Panc1 (cell line): ENCODE measurements around the gene MEIS2. TPM values are rescaled to one million over a fixed set of nuclear protein-coding genes. Genes with fewer than 3 reads are reported as not detected.
A peak's percentile ranks its signal among the peaks of the same experiment; 100 is the strongest.

Source experiments
- ATAC-seq: fragments of 200-7000 bp; cut with Tn5 transposase; 2 replicates; pipeline ENCODE4 v1.9.1; 2020; ENCODE audit warnings: mild to moderate bottlenecking, moderate library complexity
- BruUV-seq: library from RNA; stranded (reverse); fragments of 400-500 nt; replicated peaks from 2 replicates; lab custom pipeline; 2021; lab: Mats Ljungman, UMichigan
- CTCF ChIA-PET: fragments of 300-600 bp; sonication (Branson Sonifier 250); formaldehyde crosslinking; loops from one replicate; lab custom pipeline; 2022; ENCODE audit warnings: antibody characterized with exemption; lab: Charles Lee
- POLR2A ChIA-PET: fragments of 300-600 bp; sonication (Branson Sonifier 250); formaldehyde crosslinking; loops from one replicate; lab custom pipeline; 2022; ENCODE audit warnings: antibody characterized with exemption; lab: Charles Lee
- DNase-seq: peaks from one replicate; pipeline ENCODE4 v3.0.0-alpha.2; 2010; ENCODE audit warnings: low read depth, low spot score
- H3K27ac ChIP-seq: 2 replicates; pipeline ENCODE4 v1.5.1; 2011; ENCODE audit warnings: mild to moderate bottlenecking, low read length, inconsistent platforms
- H3K27me3 ChIP-seq: fragments of 200-500 bp; sonication (Bioruptor generic); 2 replicates; pipeline ENCODE4 v1.6.0; 2014; ENCODE audit warnings: low read length, inconsistent platforms; ENCODE audit not compliant: control insufficient read depth, insufficient read depth
- H3K36me3 ChIP-seq: fragments of 200-500 bp; sonication (Bioruptor generic); 2 replicates; pipeline ENCODE4 v1.5.1; 2014; ENCODE audit warnings: inconsistent platforms, mild to moderate bottlenecking, low read length, moderate library complexity; ENCODE audit not compliant: control insufficient read depth, insufficient read depth
- H3K4me1 ChIP-seq: 2 replicates; pipeline ENCODE4 v1.5.1; 2011; ENCODE audit warnings: inconsistent platforms, mild to moderate bottlenecking, low read length, moderate library complexity; ENCODE audit not compliant: control insufficient read depth, insufficient read depth
- H3K4me3 ChIP-seq, 2 experiments: 2 replicates each; pipeline ENCODE4 v1.5.1; 2011 to 2012; ENCODE audit warnings: low read depth in 2 of 2, low read length in 2 of 2, mild to moderate bottlenecking in 2 of 2, inconsistent platforms in 1 of 2, moderate library complexity in 1 of 2
- H3K9me3 ChIP-seq: fragments of 200-500 bp; sonication (Bioruptor generic); 2 replicates; pipeline ENCODE4 v1.5.1; 2014; ENCODE audit warnings: low read depth, mild to moderate bottlenecking, inconsistent platforms, low read length, moderate library complexity; ENCODE audit not compliant: control insufficient read depth, insufficient read depth
- CTCF ChIP-seq: fragments of 450-650 bp; IDR thresholded peaks from 2 replicates; pipeline ENCODE4 v1.5.1; 2017; ENCODE audit warnings: mild to moderate bottlenecking
- POLR2AphosphoS5 ChIP-seq: IDR thresholded peaks from 2 replicates; pipeline ENCODE4 v1.6.1; 2012; ENCODE audit warnings: mild to moderate bottlenecking, low read depth, low read length, moderate library complexity
- SIN3A ChIP-seq: IDR thresholded peaks from 2 replicates; pipeline ENCODE4 v1.6.1; 2012; ENCODE audit warnings: low read depth, mild to moderate bottlenecking, low read length, moderate library complexity, borderline replicate concordance; ENCODE audit not compliant: insufficient read depth
- TCF7L2 ChIP-seq: IDR thresholded peaks from 2 replicates; pipeline ENCODE4 v1.6.1; 2011; ENCODE audit warnings: mild to moderate bottlenecking, low read depth, low read length, inconsistent platforms
- in situ Hi-C: cut with HindIII; loops from 2 replicates; pipeline ENCODE4 v1.10.0; 2016; ENCODE audit warnings: low sequenced_read_pairs, low pct_unique_long_range_greater_than_20kb
- intact Hi-C: fragments of 100-400 bp; cut with micrococcal nuclease; formaldehyde crosslinking; loops from one replicate; pipeline ENCODE4 v1.10.0; 2022; ENCODE audit not compliant: unreplicated experiment
- total RNA-seq: library from RNA; stranded (reverse); gene quantifications from one replicate; pipeline ENCODE4 v1.2.1, GENCODE V29; 2021; ENCODE audit not compliant: unreplicated experiment
- TF ChIP-seq, protein P1 (sequence below), 2 experiments: IDR thresholded peaks; 2 replicates each; pipeline ENCODE4 v1.6.1; 2011 to 2012; ENCODE audit warnings: low read depth in 2 of 2, control low read depth in 1 of 2, low read length in 1 of 2, mild to moderate bottlenecking in 1 of 2, moderate library complexity in 1 of 2; ENCODE audit not compliant: insufficient read depth in 1 of 2

The MEIS2 gene
- total RNA-seq, 1 experiment from 2014 or later = 9.3 TPM

DNA sequence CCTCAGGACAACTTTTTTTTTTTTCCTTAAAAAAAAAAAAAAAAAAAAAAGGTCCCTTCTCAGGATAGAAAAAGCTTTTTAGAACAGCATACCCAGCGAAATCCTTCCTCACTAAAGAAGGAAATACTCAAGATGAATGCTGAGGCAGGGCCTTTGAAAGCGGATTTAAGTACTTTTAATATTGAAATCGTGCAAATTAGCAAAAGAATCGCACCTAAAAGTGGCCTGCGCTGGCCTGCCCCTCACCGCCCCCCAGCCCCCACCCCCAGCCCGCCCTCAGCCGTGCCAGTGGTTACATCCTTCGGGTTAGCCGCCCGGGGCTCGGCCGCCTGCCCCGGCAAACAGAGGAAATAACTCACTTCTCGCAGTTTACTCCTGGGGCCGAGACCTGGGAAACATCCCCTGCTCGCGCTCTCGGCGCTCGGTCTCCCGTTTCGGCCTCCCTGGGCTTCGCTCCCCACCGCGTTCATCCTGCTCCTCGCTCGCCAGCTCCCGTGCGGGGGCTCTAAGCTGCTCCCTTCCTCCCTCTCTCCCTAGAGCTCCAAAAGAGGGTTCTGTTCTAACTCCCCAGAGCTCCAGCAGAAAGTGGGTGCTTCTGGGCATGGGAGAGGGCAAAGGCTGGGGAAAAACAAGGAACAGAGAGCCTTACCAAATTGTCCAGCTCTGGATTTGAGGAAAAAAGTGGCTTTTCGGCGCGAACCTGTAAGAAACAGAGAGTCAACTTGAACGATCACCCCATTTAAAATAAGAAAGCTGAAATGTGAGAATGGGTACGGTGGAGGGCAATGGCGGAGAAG lies 5.2 kb downstream of the MEIS2 start:
- no peaks in the 10 kb centered on the region for H3K27me3 ChIP-seq
- no peak overlapping the region; the same call in 1 of the 2 replicates for H3K27ac ChIP-seq
- CTCF ChIA-PET = no interaction called here
- no peaks in the 10 kb centered on the region; the same call in 1 of the 2 replicates for H3K36me3 ChIP-seq
- H3K4me3 ChIP-seq = peak overlapping the region in 1 of 2 experiments; percentile 66; a peak in 1 of 4 replicates
- POLR2A ChIA-PET = no interaction called here
- H3K4me1 ChIP-seq = peaks cover 24% of the 10 kb centered on the region
- TF ChIP-seq CTCF = no peak
- TF ChIP-seq, protein P1, sequence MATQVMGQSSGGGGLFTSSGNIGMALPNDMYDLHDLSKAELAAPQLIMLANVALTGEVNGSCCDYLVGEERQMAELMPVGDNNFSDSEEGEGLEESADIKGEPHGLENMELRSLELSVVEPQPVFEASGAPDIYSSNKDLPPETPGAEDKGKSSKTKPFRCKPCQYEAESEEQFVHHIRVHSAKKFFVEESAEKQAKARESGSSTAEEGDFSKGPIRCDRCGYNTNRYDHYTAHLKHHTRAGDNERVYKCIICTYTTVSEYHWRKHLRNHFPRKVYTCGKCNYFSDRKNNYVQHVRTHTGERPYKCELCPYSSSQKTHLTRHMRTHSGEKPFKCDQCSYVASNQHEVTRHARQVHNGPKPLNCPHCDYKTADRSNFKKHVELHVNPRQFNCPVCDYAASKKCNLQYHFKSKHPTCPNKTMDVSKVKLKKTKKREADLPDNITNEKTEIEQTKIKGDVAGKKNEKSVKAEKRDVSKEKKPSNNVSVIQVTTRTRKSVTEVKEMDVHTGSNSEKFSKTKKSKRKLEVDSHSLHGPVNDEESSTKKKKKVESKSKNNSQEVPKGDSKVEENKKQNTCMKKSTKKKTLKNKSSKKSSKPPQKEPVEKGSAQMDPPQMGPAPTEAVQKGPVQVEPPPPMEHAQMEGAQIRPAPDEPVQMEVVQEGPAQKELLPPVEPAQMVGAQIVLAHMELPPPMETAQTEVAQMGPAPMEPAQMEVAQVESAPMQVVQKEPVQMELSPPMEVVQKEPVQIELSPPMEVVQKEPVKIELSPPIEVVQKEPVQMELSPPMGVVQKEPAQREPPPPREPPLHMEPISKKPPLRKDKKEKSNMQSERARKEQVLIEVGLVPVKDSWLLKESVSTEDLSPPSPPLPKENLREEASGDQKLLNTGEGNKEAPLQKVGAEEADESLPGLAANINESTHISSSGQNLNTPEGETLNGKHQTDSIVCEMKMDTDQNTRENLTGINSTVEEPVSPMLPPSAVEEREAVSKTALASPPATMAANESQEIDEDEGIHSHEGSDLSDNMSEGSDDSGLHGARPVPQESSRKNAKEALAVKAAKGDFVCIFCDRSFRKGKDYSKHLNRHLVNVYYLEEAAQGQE (IDR thresholded peaks at IDR 0.05; ENCODE audit: insufficient read depth in 1 of 2, low read depth in 2 of 2, low read length in 1 of 2) = no peak
- TF ChIP-seq TCF7L2 = no peak
- no peak for TF ChIP-seq POLR2AphosphoS5
- TF ChIP-seq SIN3A = no peak
- in situ Hi-C loops = no loop called here
- no peak for DNase-seq
- ATAC-seq = no peak
- H3K9me3 ChIP-seq = no peaks in the 10 kb centered on the region
- intact Hi-C loops = no loop called here
- no TSS peak for BruUV-seq

GRCh38 chr15:37094333-37094914 lies 5.9 kb downstream of the MEIS2 start:
- intact Hi-C loops (no loop called here), in situ Hi-C loops (no loop called here)
- H3K27ac ChIP-seq = no peak overlapping the region
- H3K9me3 ChIP-seq = no peaks in the 10 kb centered on the region
- DNase-seq = no peak
- BruUV-seq = no TSS peak
- TF ChIP-seq POLR2AphosphoS5 (no peak), CTCF (no peak), TCF7L2 (no peak), SIN3A (no peak)
- ATAC-seq = no peak
- H3K4me1 ChIP-seq = peaks cover 24% of the 10 kb centered on the region
- CTCF ChIA-PET = no interaction called here
- H3K4me3 ChIP-seq = peak overlapping the region in 1 of 2 experiments; percentile 1; a peak in 1 of 4 replicates
- H3K27me3 ChIP-seq = no peaks in the 10 kb centered on the region
- H3K36me3 ChIP-seq = no peaks in the 10 kb centered on the region; the same call in 1 of the 2 replicates
- POLR2A ChIA-PET = no interaction called here
